DND-41 (cell line): ENCODE data around the gene IRS2.

Experiments used
- EZH2 ChIP-seq: IDR thresholded peaks from 3 replicates; pipeline ENCODE4 v1.6.1; 2012; ENCODE audit warnings: borderline replicate concordance, low read depth, mild to moderate bottlenecking, moderate library complexity, low read length, inconsistent platforms; ENCODE audit not compliant: severe bottlenecking
- TF ChIP-seq, protein P1 (sequence below): IDR thresholded peaks from 2 replicates; pipeline ENCODE4 v1.5.1; 2012; ENCODE audit warnings: borderline replicate concordance, low read length, moderate library complexity, mild to moderate bottlenecking; ENCODE audit not compliant: poor library complexity, severe bottlenecking; ENCODE audit errors: extremely low read depth

DNA sequence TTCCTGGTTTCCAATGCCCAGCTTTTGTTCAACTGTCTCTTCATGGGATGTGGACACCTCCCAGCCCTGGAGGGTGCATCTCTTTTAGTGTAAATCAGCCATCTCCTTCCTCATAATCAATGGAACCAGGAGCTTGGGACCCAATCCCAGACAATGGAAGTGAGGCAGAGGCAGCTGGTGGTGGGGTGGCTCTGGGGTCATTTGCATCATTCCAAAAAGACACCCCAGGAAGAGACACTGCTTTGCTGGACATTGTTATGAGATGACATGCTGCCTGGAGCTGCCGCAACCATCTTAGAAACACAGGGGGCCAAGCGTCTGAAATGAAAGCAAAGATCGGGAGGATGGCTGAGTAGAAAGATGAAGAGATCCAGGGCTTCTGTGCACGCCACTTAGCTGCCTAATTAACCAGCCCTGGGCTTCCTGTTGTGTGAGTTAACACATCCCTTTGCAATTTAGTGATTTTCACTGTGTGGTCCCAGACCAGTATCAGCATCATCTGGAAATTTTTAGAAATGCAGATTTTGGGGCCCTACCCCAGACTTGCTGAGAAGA lies 36.1 kb downstream of the IRS2 start:
- TF ChIP-seq, protein P1, sequence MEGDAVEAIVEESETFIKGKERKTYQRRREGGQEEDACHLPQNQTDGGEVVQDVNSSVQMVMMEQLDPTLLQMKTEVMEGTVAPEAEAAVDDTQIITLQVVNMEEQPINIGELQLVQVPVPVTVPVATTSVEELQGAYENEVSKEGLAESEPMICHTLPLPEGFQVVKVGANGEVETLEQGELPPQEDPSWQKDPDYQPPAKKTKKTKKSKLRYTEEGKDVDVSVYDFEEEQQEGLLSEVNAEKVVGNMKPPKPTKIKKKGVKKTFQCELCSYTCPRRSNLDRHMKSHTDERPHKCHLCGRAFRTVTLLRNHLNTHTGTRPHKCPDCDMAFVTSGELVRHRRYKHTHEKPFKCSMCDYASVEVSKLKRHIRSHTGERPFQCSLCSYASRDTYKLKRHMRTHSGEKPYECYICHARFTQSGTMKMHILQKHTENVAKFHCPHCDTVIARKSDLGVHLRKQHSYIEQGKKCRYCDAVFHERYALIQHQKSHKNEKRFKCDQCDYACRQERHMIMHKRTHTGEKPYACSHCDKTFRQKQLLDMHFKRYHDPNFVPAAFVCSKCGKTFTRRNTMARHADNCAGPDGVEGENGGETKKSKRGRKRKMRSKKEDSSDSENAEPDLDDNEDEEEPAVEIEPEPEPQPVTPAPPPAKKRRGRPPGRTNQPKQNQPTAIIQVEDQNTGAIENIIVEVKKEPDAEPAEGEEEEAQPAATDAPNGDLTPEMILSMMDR = no peak
- no peak for TF ChIP-seq EZH2
